GM13977 (cell line): Measurements from ENCODE around the gene CCDC159.

ENCODE experiments used
- DNase-seq: peaks from one replicate; pipeline ENCODE4 v3.0.0; 2012; ENCODE audit warnings: low spot score
- in situ Hi-C: fragments of 300-500 bp; cut with MboI; formaldehyde crosslinking; loops from one replicate; pipeline ENCODE4 v1.12.0; 2022; ENCODE audit warnings: low sequenced_read_pairs, low pct_unique_long_range_greater_than_20kb, mixed read lengths, inconsistent platforms; ENCODE audit not compliant: unreplicated experiment
- TF ChIP-seq, protein P1 (sequence below): IDR thresholded peaks from 2 replicates; pipeline ENCODE4 v1.5.1; 2012; ENCODE audit warnings: mild to moderate bottlenecking, control low read depth; ENCODE audit not compliant: insufficient read depth; ENCODE audit errors: extremely low read depth, missing control alignments

Gene CCDC159

GRCh38 chr19:11361037-11361770 lies 14.9 kb downstream of the CCDC159 start:
- in situ Hi-C loops: no loop called here
- TF ChIP-seq, protein P1, sequence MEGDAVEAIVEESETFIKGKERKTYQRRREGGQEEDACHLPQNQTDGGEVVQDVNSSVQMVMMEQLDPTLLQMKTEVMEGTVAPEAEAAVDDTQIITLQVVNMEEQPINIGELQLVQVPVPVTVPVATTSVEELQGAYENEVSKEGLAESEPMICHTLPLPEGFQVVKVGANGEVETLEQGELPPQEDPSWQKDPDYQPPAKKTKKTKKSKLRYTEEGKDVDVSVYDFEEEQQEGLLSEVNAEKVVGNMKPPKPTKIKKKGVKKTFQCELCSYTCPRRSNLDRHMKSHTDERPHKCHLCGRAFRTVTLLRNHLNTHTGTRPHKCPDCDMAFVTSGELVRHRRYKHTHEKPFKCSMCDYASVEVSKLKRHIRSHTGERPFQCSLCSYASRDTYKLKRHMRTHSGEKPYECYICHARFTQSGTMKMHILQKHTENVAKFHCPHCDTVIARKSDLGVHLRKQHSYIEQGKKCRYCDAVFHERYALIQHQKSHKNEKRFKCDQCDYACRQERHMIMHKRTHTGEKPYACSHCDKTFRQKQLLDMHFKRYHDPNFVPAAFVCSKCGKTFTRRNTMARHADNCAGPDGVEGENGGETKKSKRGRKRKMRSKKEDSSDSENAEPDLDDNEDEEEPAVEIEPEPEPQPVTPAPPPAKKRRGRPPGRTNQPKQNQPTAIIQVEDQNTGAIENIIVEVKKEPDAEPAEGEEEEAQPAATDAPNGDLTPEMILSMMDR: no peak
- DNase-seq: no peak

GRCh38 chr19:11361771-11362731 lies 15.7 kb downstream of the CCDC159 start:
- in situ Hi-C loops: no loop called here
- DNase-seq: no peak
- TF ChIP-seq, protein P1: no peak

DNA sequence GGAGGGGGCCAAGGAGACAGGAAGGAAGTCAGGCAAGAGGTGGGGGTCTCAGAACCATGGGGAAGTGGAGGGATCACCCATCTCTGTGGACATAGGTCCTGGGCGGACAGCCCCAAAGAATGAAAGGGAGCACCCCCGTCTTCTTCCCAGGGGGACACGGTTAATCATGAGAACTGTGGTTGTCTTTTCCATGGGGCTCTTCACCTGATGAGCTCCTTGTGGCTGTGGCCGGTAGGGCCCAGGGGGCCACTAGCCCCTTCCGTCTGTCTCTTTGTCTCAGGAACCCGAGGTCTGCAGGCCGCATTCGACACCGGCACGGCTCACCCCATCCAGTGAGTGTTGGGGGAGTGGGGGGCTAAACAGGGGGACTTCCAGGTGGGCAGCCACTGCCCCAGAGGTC lies 17.6 kb downstream of the CCDC159 start:
- no peak for DNase-seq
- TF ChIP-seq, protein P1: no peak
- in situ Hi-C loops: no loop called here

- TF ChIP-seq, protein P1: no peak
- no peak for DNase-seq
- in situ Hi-C loops: no loop called here
These were observed 18.1 kb downstream of the CCDC159 start for GRCh38 chr19:11364296-11364904.

DNA sequence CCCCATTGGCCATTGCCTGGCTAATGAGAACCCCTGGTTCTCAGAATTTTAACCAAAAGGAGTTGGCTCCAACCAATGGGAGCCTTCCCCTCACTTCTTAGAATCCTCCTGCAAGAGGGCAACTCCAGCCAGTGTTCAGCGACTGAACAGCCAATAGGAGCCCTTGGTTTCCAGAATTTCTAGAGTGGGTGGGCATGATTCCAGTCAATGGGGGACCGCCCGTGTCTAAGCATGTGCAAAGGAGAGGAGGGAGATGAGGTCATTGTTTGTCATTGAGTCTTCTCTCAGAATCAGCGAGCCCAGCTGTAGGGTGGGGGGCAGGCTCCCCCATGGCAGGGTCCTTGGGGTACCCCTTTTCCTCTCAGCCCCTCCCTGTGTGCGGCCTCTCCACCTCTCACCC lies 18.6 kb downstream of the CCDC159 start:
- DNase-seq: no peak
- in situ Hi-C loops: no loop called here
- TF ChIP-seq, protein P1: no peak

DNA sequence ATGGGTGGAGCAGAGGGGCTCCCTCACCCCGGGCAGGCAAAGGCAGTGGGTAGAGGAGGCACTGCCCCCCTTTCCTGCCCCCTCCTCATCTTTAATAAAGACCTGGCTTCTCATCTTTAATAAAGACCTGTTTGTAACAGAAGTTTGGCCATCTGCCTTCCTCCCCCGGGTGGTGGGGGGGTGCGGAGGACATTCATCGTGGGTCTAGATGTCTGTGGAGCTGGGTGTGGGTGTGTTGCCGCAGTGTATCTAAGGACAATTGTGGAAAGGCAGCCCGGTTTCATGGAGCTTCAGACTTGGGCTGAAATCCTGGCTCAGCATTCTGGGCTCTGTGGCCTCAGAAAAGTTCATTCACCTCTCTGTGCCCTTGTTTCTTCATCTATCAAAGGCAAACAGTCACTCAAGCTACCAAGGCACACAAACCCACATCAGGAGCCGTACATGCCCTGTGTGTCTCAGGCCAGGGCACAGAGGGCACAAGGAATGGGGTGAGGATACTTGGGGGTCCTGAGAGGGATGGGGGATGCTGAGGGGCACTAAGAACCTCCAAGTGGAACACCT lies 19.3 kb downstream of the CCDC159 start:
- DNase-seq: no peak
- TF ChIP-seq, protein P1: no peak
- in situ Hi-C loops: no loop called here
